Measurements from ENCODE around the gene SLC13A1. TPM values are rescaled to one million over a fixed set of nuclear protein-coding genes. Genes with fewer than 3 reads are reported as not detected.

The SLC13A1 gene
- total RNA-seq, 1 experiment from 2014 or later, result 0.04 TPM

DNA sequence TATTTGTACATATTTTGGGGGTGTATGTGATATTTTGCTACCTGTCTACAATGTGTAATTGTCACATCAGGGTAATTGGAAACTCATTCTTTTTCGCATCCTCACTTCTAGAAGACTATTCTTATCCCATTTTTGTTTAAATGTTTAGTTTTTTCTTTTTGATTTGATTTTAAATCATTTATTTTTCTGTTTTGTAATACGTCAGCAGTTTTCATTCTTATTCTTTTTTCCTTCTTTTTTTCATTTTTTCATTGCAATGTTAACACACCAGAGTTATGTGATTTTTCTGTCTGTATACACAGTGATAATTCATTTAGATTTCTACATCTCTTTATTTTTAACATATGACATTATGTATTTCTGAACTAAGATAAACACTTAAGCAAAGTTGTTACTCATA is 85.5 kb downstream of the SLC13A1 start:
- no peak for DNase-seq (ENCODE audit: low spot score)
- H3K4me3 Mint-ChIP-seq, result no peak overlapping the region
- no peaks in the 10 kb centered on the region for H3K9me3 Mint-ChIP-seq
- ChIA-PET CTCF (no interaction called here), POLR2A (no interaction called here)
- H3K36me3 Mint-ChIP-seq, result no peaks in the 10 kb centered on the region
- no peak for ATAC-seq
- peaks cover 24% of the 10 kb centered on the region for H3K4me1 Mint-ChIP-seq
- TF ChIP-seq ZBTB21 (CRISPR knock-in tag; IDR thresholded peaks at IDR 0.05; ENCODE audit: borderline replicate concordance) (no peak), NR1H2 (CRISPR knock-in tag; IDR thresholded peaks at IDR 0.05) (no peak), MXD4 (CRISPR knock-in tag; IDR thresholded peaks at IDR 0.05; ENCODE audit: borderline replicate concordance) (no peak), ZNF219 (CRISPR knock-in tag; IDR thresholded peaks at IDR 0.05; ENCODE audit: borderline replicate concordance) (no peak), NFYB (CRISPR knock-in tag; conservative IDR thresholded peaks at IDR 0.05; ENCODE audit: low read depth) (no peak), FOXK1 (CRISPR knock-in tag; IDR thresholded peaks at IDR 0.05) (no peak), ESRRA (CRISPR knock-in tag; IDR thresholded peaks at IDR 0.05; ENCODE audit: borderline replicate concordance) (no peak), GRHL2 (CRISPR knock-in tag; IDR thresholded peaks at IDR 0.05; ENCODE audit: insufficient replicate concordance, severe bottlenecking) (no peak), EMX1 (CRISPR knock-in tag; IDR thresholded peaks at IDR 0.05) (no peak), TEAD4 (CRISPR knock-in tag; IDR thresholded peaks at IDR 0.05) (no peak), JAZF1 (CRISPR knock-in tag; IDR thresholded peaks at IDR 0.05) (no peak), RELA (CRISPR knock-in tag; IDR thresholded peaks at IDR 0.05; ENCODE audit: borderline replicate concordance) (no peak), ZNF423 (CRISPR knock-in tag; IDR thresholded peaks at IDR 0.05) (no peak), ZNF121 (CRISPR knock-in tag; IDR thresholded peaks at IDR 0.05) (no peak), KAT7 (CRISPR knock-in tag; IDR thresholded peaks at IDR 0.05; ENCODE audit: borderline replicate concordance) (no peak), ZNF416 (CRISPR knock-in tag; IDR thresholded peaks at IDR 0.05) (no peak)
- TF ChIP-seq, protein P1, sequence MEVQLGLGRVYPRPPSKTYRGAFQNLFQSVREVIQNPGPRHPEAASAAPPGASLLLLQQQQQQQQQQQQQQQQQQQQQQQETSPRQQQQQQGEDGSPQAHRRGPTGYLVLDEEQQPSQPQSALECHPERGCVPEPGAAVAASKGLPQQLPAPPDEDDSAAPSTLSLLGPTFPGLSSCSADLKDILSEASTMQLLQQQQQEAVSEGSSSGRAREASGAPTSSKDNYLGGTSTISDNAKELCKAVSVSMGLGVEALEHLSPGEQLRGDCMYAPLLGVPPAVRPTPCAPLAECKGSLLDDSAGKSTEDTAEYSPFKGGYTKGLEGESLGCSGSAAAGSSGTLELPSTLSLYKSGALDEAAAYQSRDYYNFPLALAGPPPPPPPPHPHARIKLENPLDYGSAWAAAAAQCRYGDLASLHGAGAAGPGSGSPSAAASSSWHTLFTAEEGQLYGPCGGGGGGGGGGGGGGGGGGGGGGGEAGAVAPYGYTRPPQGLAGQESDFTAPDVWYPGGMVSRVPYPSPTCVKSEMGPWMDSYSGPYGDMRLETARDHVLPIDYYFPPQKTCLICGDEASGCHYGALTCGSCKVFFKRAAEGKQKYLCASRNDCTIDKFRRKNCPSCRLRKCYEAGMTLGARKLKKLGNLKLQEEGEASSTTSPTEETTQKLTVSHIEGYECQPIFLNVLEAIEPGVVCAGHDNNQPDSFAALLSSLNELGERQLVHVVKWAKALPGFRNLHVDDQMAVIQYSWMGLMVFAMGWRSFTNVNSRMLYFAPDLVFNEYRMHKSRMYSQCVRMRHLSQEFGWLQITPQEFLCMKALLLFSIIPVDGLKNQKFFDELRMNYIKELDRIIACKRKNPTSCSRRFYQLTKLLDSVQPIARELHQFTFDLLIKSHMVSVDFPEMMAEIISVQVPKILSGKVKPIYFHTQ (CRISPR knock-in tag; IDR thresholded peaks at IDR 0.05), result no peak
- TF ChIP-seq, protein P2, sequence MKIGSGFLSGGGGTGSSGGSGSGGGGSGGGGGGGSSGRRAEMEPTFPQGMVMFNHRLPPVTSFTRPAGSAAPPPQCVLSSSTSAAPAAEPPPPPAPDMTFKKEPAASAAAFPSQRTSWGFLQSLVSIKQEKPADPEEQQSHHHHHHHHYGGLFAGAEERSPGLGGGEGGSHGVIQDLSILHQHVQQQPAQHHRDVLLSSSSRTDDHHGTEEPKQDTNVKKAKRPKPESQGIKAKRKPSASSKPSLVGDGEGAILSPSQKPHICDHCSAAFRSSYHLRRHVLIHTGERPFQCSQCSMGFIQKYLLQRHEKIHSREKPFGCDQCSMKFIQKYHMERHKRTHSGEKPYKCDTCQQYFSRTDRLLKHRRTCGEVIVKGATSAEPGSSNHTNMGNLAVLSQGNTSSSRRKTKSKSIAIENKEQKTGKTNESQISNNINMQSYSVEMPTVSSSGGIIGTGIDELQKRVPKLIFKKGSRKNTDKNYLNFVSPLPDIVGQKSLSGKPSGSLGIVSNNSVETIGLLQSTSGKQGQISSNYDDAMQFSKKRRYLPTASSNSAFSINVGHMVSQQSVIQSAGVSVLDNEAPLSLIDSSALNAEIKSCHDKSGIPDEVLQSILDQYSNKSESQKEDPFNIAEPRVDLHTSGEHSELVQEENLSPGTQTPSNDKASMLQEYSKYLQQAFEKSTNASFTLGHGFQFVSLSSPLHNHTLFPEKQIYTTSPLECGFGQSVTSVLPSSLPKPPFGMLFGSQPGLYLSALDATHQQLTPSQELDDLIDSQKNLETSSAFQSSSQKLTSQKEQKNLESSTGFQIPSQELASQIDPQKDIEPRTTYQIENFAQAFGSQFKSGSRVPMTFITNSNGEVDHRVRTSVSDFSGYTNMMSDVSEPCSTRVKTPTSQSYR (CRISPR knock-in tag; IDR thresholded peaks at IDR 0.05), result no peak
- TF ChIP-seq, protein P3, sequence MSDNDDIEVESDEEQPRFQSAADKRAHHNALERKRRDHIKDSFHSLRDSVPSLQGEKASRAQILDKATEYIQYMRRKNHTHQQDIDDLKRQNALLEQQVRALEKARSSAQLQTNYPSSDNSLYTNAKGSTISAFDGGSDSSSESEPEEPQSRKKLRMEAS (CRISPR knock-in tag; IDR thresholded peaks at IDR 0.05), result no peak
- TF ChIP-seq, protein P4, sequence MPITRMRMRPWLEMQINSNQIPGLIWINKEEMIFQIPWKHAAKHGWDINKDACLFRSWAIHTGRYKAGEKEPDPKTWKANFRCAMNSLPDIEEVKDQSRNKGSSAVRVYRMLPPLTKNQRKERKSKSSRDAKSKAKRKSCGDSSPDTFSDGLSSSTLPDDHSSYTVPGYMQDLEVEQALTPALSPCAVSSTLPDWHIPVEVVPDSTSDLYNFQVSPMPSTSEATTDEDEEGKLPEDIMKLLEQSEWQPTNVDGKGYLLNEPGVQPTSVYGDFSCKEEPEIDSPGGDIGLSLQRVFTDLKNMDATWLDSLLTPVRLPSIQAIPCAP (CRISPR knock-in tag; IDR thresholded peaks at IDR 0.05), result no peak
- H3K27ac Mint-ChIP-seq, result no peak overlapping the region
- H3K27me3 Mint-ChIP-seq (ENCODE audit: low read depth), result no peaks in the 10 kb centered on the region

DNA sequence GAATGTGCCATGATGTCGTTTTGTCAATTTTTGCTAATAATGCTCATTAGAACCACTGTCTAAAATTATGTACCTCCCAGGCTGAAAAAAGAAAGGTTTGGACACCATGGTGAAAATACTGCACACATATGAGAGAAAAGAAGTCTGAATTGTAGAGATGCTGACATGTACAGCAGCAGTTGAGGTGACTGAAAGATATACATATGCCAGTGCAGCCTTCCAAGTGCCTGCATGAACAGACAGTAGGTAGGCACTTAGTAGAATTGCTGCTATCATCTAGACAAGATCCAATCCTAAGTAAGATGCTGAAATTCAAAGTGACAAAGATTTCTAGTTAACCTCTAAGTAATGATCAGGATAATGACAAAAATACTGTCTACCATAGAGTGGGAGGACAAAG is 86.9 kb downstream of the SLC13A1 start:
- DNase-seq (ENCODE audit: low spot score) (no peak), ATAC-seq (no peak)
- Mint-ChIP-seq H3K36me3 (peaks cover 10% of the 10 kb centered on the region), H3K4me3 (no peak overlapping the region), H3K27ac (no peak overlapping the region), H3K4me1 (peaks cover 14% of the 10 kb centered on the region), H3K27me3 (ENCODE audit: low read depth) (no peaks in the 10 kb centered on the region), H3K9me3 (peaks cover 12% of the 10 kb centered on the region)
- ChIA-PET POLR2A (no interaction called here), CTCF (no interaction called here)
- TF ChIP-seq, protein P5, sequence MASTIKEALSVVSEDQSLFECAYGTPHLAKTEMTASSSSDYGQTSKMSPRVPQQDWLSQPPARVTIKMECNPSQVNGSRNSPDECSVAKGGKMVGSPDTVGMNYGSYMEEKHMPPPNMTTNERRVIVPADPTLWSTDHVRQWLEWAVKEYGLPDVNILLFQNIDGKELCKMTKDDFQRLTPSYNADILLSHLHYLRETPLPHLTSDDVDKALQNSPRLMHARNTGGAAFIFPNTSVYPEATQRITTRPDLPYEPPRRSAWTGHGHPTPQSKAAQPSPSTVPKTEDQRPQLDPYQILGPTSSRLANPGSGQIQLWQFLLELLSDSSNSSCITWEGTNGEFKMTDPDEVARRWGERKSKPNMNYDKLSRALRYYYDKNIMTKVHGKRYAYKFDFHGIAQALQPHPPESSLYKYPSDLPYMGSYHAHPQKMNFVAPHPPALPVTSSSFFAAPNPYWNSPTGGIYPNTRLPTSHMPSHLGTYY (CRISPR knock-in tag; IDR thresholded peaks at IDR 0.05), result no peak
- TF ChIP-seq, protein P6, sequence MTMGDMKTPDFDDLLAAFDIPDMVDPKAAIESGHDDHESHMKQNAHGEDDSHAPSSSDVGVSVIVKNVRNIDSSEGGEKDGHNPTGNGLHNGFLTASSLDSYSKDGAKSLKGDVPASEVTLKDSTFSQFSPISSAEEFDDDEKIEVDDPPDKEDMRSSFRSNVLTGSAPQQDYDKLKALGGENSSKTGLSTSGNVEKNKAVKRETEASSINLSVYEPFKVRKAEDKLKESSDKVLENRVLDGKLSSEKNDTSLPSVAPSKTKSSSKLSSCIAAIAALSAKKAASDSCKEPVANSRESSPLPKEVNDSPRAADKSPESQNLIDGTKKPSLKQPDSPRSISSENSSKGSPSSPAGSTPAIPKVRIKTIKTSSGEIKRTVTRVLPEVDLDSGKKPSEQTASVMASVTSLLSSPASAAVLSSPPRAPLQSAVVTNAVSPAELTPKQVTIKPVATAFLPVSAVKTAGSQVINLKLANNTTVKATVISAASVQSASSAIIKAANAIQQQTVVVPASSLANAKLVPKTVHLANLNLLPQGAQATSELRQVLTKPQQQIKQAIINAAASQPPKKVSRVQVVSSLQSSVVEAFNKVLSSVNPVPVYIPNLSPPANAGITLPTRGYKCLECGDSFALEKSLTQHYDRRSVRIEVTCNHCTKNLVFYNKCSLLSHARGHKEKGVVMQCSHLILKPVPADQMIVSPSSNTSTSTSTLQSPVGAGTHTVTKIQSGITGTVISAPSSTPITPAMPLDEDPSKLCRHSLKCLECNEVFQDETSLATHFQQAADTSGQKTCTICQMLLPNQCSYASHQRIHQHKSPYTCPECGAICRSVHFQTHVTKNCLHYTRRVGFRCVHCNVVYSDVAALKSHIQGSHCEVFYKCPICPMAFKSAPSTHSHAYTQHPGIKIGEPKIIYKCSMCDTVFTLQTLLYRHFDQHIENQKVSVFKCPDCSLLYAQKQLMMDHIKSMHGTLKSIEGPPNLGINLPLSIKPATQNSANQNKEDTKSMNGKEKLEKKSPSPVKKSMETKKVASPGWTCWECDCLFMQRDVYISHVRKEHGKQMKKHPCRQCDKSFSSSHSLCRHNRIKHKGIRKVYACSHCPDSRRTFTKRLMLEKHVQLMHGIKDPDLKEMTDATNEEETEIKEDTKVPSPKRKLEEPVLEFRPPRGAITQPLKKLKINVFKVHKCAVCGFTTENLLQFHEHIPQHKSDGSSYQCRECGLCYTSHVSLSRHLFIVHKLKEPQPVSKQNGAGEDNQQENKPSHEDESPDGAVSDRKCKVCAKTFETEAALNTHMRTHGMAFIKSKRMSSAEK (CRISPR knock-in tag; IDR thresholded peaks at IDR 0.05; ENCODE audit: borderline replicate concordance), result no peak
- TF ChIP-seq MXD4 (CRISPR knock-in tag; IDR thresholded peaks at IDR 0.05; ENCODE audit: borderline replicate concordance), result no peak
- TF ChIP-seq MYBL2 (CRISPR knock-in tag; IDR thresholded peaks at IDR 0.05), result no peak
- no peak for TF ChIP-seq PRRX2 (CRISPR knock-in tag; IDR thresholded peaks at IDR 0.05)
